Measurements from ENCODE around the gene OPRD1.

The OPRD1 gene

GRCh38 chr1:28775121-28775942, 36.6 kb upstream of the OPRD1 start:
- peaks cover 0 to 27% (median 4%) of the 10 kb centered on the region in 3 donors for H3K36me3 ChIP-seq
- peak overlapping the region; percentile 27 to 49 for H3K4me3 ChIP-seq
- no peaks in the 10 kb centered on the region for H3K27me3 ChIP-seq
- peaks cover 0 to 14% (median 10%) of the 10 kb centered on the region in 4 donors for H3K4me1 ChIP-seq
- H3K27ac ChIP-seq: no peak overlapping the region
- no peak for TF ChIP-seq CTCF (IDR thresholded peaks at IDR 0.05)
- DNase-seq: peak; percentile 66 to 80
- intact Hi-C loops (cut with DNase I; ENCODE audit: low total_unique reads): no loop called here
- no peaks in the 10 kb centered on the region for H3K9me3 ChIP-seq

GRCh38 chr1:28776341-28776740, 35.6 kb upstream of the OPRD1 start:
- no peak overlapping the region for H3K27ac ChIP-seq
- H3K36me3 ChIP-seq: peaks cover 0 to 18% (median 0%) of the 10 kb centered on the region in 3 donors
- TF ChIP-seq CTCF (IDR thresholded peaks at IDR 0.05): no peak
- peaks cover 0 to 14% (median 10%) of the 10 kb centered on the region in 4 donors for H3K4me1 ChIP-seq
- peak in 1 of 2 donors; percentile 33 for DNase-seq
- H3K4me3 ChIP-seq: no peak overlapping the region
- H3K27me3 ChIP-seq: no peaks in the 10 kb centered on the region
- intact Hi-C loops (cut with DNase I; ENCODE audit: low total_unique reads): no loop called here
- H3K9me3 ChIP-seq: no peaks in the 10 kb centered on the region

GRCh38 chr1:28778021-28778420, 33.9 kb upstream of the OPRD1 start:
- Histone ChIP-seq H3K27me3 (no peaks in the 10 kb centered on the region), H3K4me3 (no peak overlapping the region), H3K27ac (no peak overlapping the region), H3K36me3 (peaks cover 0 to 6% (median 0%) of the 10 kb centered on the region in 3 donors), H3K9me3 (no peaks in the 10 kb centered on the region), H3K4me1 (peaks cover 0 to 14% (median 10%) of the 10 kb centered on the region in 4 donors)
- no peak for TF ChIP-seq CTCF (IDR thresholded peaks at IDR 0.05)
- intact Hi-C loops (cut with DNase I; ENCODE audit: low total_unique reads): no loop called here
- no peak for DNase-seq

GRCh38 chr1:28779751-28780408, 32.1 kb upstream of the OPRD1 start:
- Histone ChIP-seq H3K4me1 (peaks cover 0 to 11% (median 7%) of the 10 kb centered on the region in 4 donors), H3K4me3 (no peak overlapping the region), H3K27me3 (no peaks in the 10 kb centered on the region), H3K36me3 (no peaks in the 10 kb centered on the region), H3K9me3 (no peaks in the 10 kb centered on the region), H3K27ac (no peak overlapping the region)
- intact Hi-C loops (cut with DNase I; ENCODE audit: low total_unique reads): no loop called here
- no peak for TF ChIP-seq CTCF (IDR thresholded peaks at IDR 0.05)
- DNase-seq: peak in 1 of 2 donors; percentile 9

- no peak overlapping the region for H3K27ac ChIP-seq
- no peaks in the 10 kb centered on the region for H3K36me3 ChIP-seq
- DNase-seq: peak in 1 of 2 donors; percentile 19
- H3K27me3 ChIP-seq: no peaks in the 10 kb centered on the region
- H3K4me3 ChIP-seq: no peak overlapping the region
- intact Hi-C loops (cut with DNase I; ENCODE audit: low total_unique reads): no loop called here
- no peak for TF ChIP-seq CTCF (IDR thresholded peaks at IDR 0.05)
- H3K9me3 ChIP-seq: no peaks in the 10 kb centered on the region
- H3K4me1 ChIP-seq: peaks cover 0 to 6% (median 0%) of the 10 kb centered on the region in 4 donors
Observed at GRCh38 chr1:28781305-28781704, 30.7 kb upstream of the OPRD1 start.
